Measurements from ENCODE around the gene CIBAR2.
"Not testable (repeated sequence)": the region's sequence is repeated elsewhere in the genome, so short reads cannot be mapped to it uniquely, and the experiment has no call there.

Gene CIBAR2

GRCh38 chr16:85125570-85126393 lies 13.5 kb upstream of the CIBAR2 start:
- H3K4me3 ChIP-seq (replicated peaks; ENCODE audit: low read depth, low read length) = no peak overlapping the region
- DNase-seq (ENCODE audit: extremely low read depth, insufficient read length) = no peak
- no peak for TF ChIP-seq CTCF (IDR thresholded peaks at IDR 0.05; ENCODE audit: insufficient read depth, low read length, poor library complexity, severe bottlenecking)
- no peaks in the 10 kb centered on the region for H3K27me3 ChIP-seq (replicated peaks; ENCODE audit: control insufficient read depth, insufficient read depth, low read length)
- no peaks in the 10 kb centered on the region for H3K36me3 ChIP-seq (ENCODE audit: control insufficient read depth, insufficient read depth, low read length)

DNA sequence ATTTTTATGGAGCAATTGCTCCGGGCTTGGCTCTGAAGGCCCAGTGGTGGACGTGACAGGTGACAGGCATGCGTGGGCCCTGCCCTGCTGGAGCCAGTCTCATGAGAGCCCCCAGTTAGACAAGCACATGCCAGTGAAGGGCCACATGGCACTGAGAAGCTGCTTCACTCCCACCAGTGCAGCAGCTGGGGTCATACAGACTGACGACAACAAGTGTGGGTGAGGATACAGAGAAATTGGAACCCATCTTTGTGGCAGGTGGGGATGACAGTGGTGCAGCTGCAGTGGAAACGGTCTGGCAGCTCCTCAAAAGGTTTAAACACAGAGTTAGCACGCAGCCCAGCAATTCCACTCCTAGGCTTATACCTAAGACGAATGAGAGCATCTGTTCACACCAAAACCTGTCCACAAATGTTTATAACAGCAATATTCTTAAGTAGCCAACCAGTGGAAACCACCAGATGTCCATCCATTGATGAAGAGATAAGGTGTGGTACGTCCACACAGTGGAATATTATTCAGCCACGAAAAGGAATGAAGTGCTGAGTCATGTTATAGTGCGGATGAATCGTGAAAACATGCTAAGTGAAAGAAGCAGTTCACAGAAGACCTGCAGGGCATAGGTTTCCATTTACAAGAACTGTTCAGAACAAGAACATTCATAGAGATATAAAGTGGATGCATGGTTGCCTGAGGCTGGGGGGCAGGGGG lies 12.5 kb upstream of the CIBAR2 start:
- DNase-seq (ENCODE audit: extremely low read depth, insufficient read length) = no peak
- H3K36me3 ChIP-seq (ENCODE audit: control insufficient read depth, insufficient read depth, low read length) = no peaks in the 10 kb centered on the region
- H3K27me3 ChIP-seq (replicated peaks; ENCODE audit: control insufficient read depth, insufficient read depth, low read length) = no peaks in the 10 kb centered on the region
- H3K4me3 ChIP-seq (replicated peaks; ENCODE audit: low read depth, low read length) = no peak overlapping the region
- TF ChIP-seq CTCF (IDR thresholded peaks at IDR 0.05; ENCODE audit: insufficient read depth, low read length, poor library complexity, severe bottlenecking) = no peak

GRCh38 chr16:85123891-85124635 lies 11.8 kb upstream of the CIBAR2 start:
- Histone ChIP-seq H3K4me3 (replicated peaks; ENCODE audit: low read depth, low read length) (no peak overlapping the region), H3K36me3 (ENCODE audit: control insufficient read depth, insufficient read depth, low read length) (no peaks in the 10 kb centered on the region), H3K27me3 (replicated peaks; ENCODE audit: control insufficient read depth, insufficient read depth, low read length) (no peaks in the 10 kb centered on the region)
- TF ChIP-seq CTCF (IDR thresholded peaks at IDR 0.05; ENCODE audit: insufficient read depth, low read length, poor library complexity, severe bottlenecking) = no peak
- no peak for DNase-seq (ENCODE audit: extremely low read depth, insufficient read length)

GRCh38 chr16:85123441-85123840 lies 11.2 kb upstream of the CIBAR2 start:
- not testable (repeated sequence) for H3K36me3 ChIP-seq (ENCODE audit: control insufficient read depth, insufficient read depth, low read length); DNase-seq (ENCODE audit: extremely low read depth, insufficient read length); H3K4me3 ChIP-seq (replicated peaks; ENCODE audit: low read depth, low read length); H3K27me3 ChIP-seq (replicated peaks; ENCODE audit: control insufficient read depth, insufficient read depth, low read length)

DNA sequence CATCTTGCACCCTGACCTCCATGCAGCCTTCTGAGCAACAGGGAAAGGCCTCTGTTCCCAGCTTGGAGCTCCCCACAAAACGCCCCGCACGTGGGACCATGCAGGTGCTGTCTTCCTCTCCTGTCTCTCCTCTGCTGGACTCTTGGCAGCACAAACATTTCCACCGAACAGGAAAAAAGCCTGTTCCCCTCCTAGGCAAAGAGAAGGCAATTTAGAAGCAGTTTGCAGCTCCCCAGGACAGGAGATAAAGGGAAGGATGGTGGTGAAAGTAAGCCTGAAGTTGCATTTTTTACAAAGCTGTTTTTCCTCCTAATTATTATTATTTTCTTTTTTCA lies 7.7 kb upstream of the CIBAR2 start:
- DNase-seq (ENCODE audit: extremely low read depth, insufficient read length) = no peak
- no peak for TF ChIP-seq CTCF (IDR thresholded peaks at IDR 0.05; ENCODE audit: insufficient read depth, low read length, poor library complexity, severe bottlenecking)

DNA sequence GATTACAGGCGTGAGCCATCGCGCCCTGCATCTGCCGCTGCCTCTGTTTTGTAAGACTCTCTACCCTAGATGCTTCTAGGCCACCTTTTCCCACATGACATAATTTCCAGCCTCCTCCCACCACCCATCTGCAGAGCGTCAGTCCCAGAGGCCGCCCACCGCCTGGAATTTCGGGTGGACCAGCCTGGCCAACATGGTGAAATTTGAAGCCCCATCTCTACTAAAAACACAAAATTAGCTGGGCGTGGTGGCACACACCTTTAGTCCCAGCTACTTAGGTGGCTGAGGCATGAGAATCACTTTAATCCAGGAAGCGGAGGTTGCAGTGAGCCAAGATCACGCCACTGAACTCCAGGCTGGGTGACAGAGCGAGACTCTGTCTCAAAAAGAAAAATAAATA lies 5.1 kb upstream of the CIBAR2 start:
- Histone ChIP-seq H3K27me3 (replicated peaks; ENCODE audit: control insufficient read depth, insufficient read depth, low read length) (no peaks in the 10 kb centered on the region), H3K4me3 (replicated peaks; ENCODE audit: low read depth, low read length) (no peak overlapping the region), H3K36me3 (ENCODE audit: control insufficient read depth, insufficient read depth, low read length) (no peaks in the 10 kb centered on the region)
- TF ChIP-seq CTCF (IDR thresholded peaks at IDR 0.05; ENCODE audit: insufficient read depth, low read length, poor library complexity, severe bottlenecking) = no peak
- no peak for DNase-seq (ENCODE audit: extremely low read depth, insufficient read length)

More for the DNA sequence above, 7.7 kb upstream of the CIBAR2 start:
- H3K27me3 ChIP-seq (replicated peaks; ENCODE audit: control insufficient read depth, insufficient read depth, low read length) = no peaks in the 10 kb centered on the region
- no peaks in the 10 kb centered on the region for H3K36me3 ChIP-seq (ENCODE audit: control insufficient read depth, insufficient read depth, low read length)
- H3K4me3 ChIP-seq (replicated peaks; ENCODE audit: low read depth, low read length) = no peak overlapping the region

Measured in GM06990 (cell line).